Measurements from ENCODE around the gene OPN1MW2. TPM values are rescaled to one million over a fixed set of nuclear protein-coding genes. Genes with fewer than 3 reads are reported as not detected.
"Not testable (repeated sequence)": the region's sequence is repeated elsewhere in the genome, so short reads cannot be mapped to it uniquely, and the experiment has no call there.

The OPN1MW2 gene
- total RNA-seq, 1 experiment from 2014 or later = not detected

DNA sequence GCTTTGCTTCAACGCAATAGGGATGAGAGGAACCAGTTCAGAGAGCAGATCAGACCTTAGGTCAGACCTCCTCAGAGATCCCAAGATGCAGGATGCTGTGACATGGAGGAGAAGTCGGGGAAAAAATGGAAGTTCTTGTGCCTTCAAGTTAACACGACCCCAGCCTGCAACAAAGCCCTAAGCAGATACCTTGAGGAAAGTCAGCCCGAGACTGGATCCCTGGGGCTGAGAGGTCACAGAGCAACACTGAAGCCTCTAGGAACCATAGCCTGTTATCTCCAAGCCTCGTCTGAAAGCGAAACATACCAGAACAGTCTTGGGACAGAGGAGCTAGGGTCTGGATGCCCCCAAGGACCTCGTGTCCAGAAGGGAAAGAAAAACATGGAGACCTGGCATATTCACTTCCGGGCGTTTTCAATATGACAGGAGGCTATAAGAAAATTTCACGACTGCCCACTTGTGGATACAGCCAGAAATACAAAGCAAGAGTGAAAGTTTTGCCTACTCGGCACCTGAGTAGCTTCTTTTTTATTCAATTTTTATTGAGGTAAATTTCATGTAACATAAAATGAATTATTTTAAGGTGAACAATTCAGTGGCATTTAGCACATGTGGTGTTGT lies 19.5 kb downstream of the OPN1MW2 start:
- intact Hi-C loops (cut with micrococcal nuclease; ENCODE audit: unreplicated experiment); BruUV-seq (replicated peaks); POLR2A ChIA-PET; ATAC-seq; H3K27ac ChIP-seq (ENCODE audit: low read length); CTCF ChIA-PET; H3K4me1 ChIP-seq (ENCODE audit: control insufficient read depth, insufficient read depth, low read length); H3K9me3 ChIP-seq (ENCODE audit: control insufficient read depth, insufficient read depth, low read depth, low read length); DNase-seq (ENCODE audit: low read depth, low spot score); H3K4me3 ChIP-seq (ENCODE audit: low read depth in 2 of 2, low read length in 2 of 2); in situ Hi-C loops (cut with HindIII; ENCODE audit: low pct_unique_long_range_greater_than_20kb, low sequenced_read_pairs); H3K27me3 ChIP-seq (ENCODE audit: control insufficient read depth, insufficient read depth, low read length); H3K36me3 ChIP-seq (ENCODE audit: control insufficient read depth, insufficient read depth, low read length): not testable (repeated sequence)

GRCh38 chrX:154239982-154240503 lies 20.5 kb downstream of the OPN1MW2 start:
- ATAC-seq; H3K4me3 ChIP-seq (ENCODE audit: low read depth in 2 of 2, low read length in 2 of 2); H3K4me1 ChIP-seq (ENCODE audit: control insufficient read depth, insufficient read depth, low read length); intact Hi-C loops (cut with micrococcal nuclease; ENCODE audit: unreplicated experiment); in situ Hi-C loops (cut with HindIII; ENCODE audit: low pct_unique_long_range_greater_than_20kb, low sequenced_read_pairs); POLR2A ChIA-PET; H3K36me3 ChIP-seq (ENCODE audit: control insufficient read depth, insufficient read depth, low read length); H3K9me3 ChIP-seq (ENCODE audit: control insufficient read depth, insufficient read depth, low read depth, low read length); BruUV-seq (replicated peaks); H3K27ac ChIP-seq (ENCODE audit: low read length); DNase-seq (ENCODE audit: low read depth, low spot score); CTCF ChIA-PET; H3K27me3 ChIP-seq (ENCODE audit: control insufficient read depth, insufficient read depth, low read length): not testable (repeated sequence)

DNA sequence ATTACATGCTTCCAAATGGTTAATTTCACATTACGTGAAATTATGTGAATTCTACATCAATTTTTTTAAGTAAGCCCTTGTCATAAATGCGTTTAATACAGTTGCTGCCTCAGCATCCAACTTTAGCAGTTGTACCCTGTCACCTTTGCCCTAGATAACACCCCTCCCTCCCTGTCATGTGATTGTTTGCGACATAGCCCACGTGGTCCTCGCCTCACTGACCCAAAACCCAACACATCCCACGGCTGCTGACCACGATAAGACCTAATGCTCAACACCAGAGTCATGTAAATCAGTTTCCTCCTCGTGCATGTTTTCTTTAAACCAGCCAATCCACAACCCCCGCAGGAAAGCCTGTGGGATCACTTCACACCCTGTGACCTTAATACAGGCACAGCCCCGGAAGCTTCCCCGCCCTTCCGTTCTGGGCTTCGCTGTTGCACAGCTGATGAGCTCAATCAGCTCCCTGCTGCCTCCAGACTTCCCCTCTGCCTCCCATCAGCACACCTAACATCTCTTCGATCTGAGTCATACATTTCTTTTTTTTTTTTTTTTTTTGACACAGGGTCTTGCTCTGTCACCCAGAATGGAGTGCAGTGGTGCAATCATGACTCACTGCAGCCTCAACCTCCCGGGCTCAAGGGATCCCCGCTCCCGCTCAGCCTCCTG lies 28.0 kb downstream of the OPN1MW2 start:
- H3K4me1 ChIP-seq (ENCODE audit: control insufficient read depth, insufficient read depth, low read length); CTCF ChIA-PET; H3K27me3 ChIP-seq (ENCODE audit: control insufficient read depth, insufficient read depth, low read length); H3K36me3 ChIP-seq (ENCODE audit: control insufficient read depth, insufficient read depth, low read length); H3K4me3 ChIP-seq (ENCODE audit: low read depth in 2 of 2, low read length in 2 of 2); DNase-seq (ENCODE audit: low read depth, low spot score); POLR2A ChIA-PET; in situ Hi-C loops (cut with HindIII; ENCODE audit: low pct_unique_long_range_greater_than_20kb, low sequenced_read_pairs); BruUV-seq (replicated peaks); intact Hi-C loops (cut with micrococcal nuclease; ENCODE audit: unreplicated experiment); H3K27ac ChIP-seq (ENCODE audit: low read length); H3K9me3 ChIP-seq (ENCODE audit: control insufficient read depth, insufficient read depth, low read depth, low read length): not testable (repeated sequence)
- ATAC-seq = peak; percentile 79

DNA sequence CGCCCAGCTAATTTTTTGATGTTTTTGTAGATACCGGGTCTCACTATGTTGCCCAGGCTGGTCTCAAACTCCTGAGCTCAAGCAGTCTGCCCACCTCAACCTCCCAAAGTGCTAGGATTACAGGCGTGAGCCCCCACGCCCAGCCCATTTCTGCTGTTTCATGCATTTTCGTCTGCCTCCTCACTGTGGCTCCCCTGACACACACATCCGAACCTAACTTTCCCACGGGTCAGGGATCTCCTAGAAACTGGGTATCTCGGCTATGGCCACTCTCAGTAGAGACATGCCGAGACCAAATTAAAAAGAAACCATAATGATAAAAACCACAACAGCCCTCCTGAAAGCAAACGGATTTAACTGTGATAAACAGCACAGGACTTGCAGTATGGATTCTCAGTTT lies 28.5 kb downstream of the OPN1MW2 start:
- CTCF ChIA-PET; DNase-seq (ENCODE audit: low read depth, low spot score); ATAC-seq; POLR2A ChIA-PET; H3K4me1 ChIP-seq (ENCODE audit: control insufficient read depth, insufficient read depth, low read length); H3K9me3 ChIP-seq (ENCODE audit: control insufficient read depth, insufficient read depth, low read depth, low read length); H3K27ac ChIP-seq (ENCODE audit: low read length); H3K27me3 ChIP-seq (ENCODE audit: control insufficient read depth, insufficient read depth, low read length); in situ Hi-C loops (cut with HindIII; ENCODE audit: low pct_unique_long_range_greater_than_20kb, low sequenced_read_pairs); intact Hi-C loops (cut with micrococcal nuclease; ENCODE audit: unreplicated experiment); H3K36me3 ChIP-seq (ENCODE audit: control insufficient read depth, insufficient read depth, low read length); BruUV-seq (replicated peaks); H3K4me3 ChIP-seq (ENCODE audit: low read depth in 2 of 2, low read length in 2 of 2): not testable (repeated sequence)

DNA sequence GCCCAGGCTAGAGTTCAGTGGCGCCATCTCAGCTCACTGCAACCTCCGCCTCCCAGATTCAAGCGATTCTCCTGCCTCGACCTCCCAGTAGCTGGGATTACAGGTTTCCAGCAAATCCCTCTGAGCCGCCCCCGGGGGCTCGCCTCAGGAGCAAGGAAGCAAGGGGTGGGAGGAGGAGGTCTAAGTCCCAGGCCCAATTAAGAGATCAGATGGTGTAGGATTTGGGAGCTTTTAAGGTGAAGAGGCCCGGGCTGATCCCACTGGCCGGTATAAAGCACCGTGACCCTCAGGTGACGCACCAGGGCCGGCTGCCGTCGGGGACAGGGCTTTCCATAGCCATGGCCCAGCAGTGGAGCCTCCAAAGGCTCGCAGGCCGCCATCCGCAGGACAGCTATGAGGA lies 37.7 kb downstream of the OPN1MW2 start, which contains the start of gene OPN1MW3:
OPN1MW3 (plus strand) TSS at position 301 of the 400 bp plus-strand sequence; CDS start at position 339, 38 bp downstream.
- DNase-seq (ENCODE audit: low read depth, low spot score); H3K36me3 ChIP-seq (ENCODE audit: control insufficient read depth, insufficient read depth, low read length); in situ Hi-C loops (cut with HindIII; ENCODE audit: low pct_unique_long_range_greater_than_20kb, low sequenced_read_pairs); intact Hi-C loops (cut with micrococcal nuclease; ENCODE audit: unreplicated experiment); BruUV-seq (replicated peaks); H3K27me3 ChIP-seq (ENCODE audit: control insufficient read depth, insufficient read depth, low read length); H3K27ac ChIP-seq (ENCODE audit: low read length); H3K4me1 ChIP-seq (ENCODE audit: control insufficient read depth, insufficient read depth, low read length); H3K4me3 ChIP-seq (ENCODE audit: low read depth in 2 of 2, low read length in 2 of 2); ATAC-seq; H3K9me3 ChIP-seq (ENCODE audit: control insufficient read depth, insufficient read depth, low read depth, low read length); POLR2A ChIA-PET; CTCF ChIA-PET: not testable (repeated sequence)

GRCh38 chrX:154258711-154259110 lies 39.2 kb downstream of the OPN1MW2 start:
- H3K4me3 ChIP-seq (ENCODE audit: low read depth in 2 of 2, low read length in 2 of 2); POLR2A ChIA-PET; H3K36me3 ChIP-seq (ENCODE audit: control insufficient read depth, insufficient read depth, low read length); H3K9me3 ChIP-seq (ENCODE audit: control insufficient read depth, insufficient read depth, low read depth, low read length); CTCF ChIA-PET; ATAC-seq; H3K27me3 ChIP-seq (ENCODE audit: control insufficient read depth, insufficient read depth, low read length); in situ Hi-C loops (cut with HindIII; ENCODE audit: low pct_unique_long_range_greater_than_20kb, low sequenced_read_pairs); H3K27ac ChIP-seq (ENCODE audit: low read length); H3K4me1 ChIP-seq (ENCODE audit: control insufficient read depth, insufficient read depth, low read length); intact Hi-C loops (cut with micrococcal nuclease; ENCODE audit: unreplicated experiment); DNase-seq (ENCODE audit: low read depth, low spot score); BruUV-seq (replicated peaks): not testable (repeated sequence)

DNA sequence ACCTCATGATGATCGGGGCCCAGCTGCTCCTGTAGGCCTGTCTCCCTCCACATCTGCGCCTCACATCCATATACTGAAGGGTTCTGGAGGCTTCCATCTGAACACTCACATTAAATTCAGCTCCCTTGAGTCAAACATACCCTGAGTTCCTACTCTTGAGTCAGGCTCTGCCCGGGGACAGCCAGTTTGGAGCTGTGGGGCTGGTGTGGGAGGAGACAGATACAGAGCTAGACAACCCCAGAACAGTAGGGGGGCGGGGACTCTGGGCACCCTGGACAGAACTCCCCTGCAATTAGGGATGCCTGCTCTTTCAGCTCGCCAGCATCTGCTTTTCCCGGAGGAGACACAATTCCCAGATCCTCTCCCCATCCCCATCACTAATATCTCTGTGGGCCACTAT lies 43.5 kb downstream of the OPN1MW2 start:
- in situ Hi-C loops (cut with HindIII; ENCODE audit: low pct_unique_long_range_greater_than_20kb, low sequenced_read_pairs); POLR2A ChIA-PET; H3K4me3 ChIP-seq (ENCODE audit: low read depth in 2 of 2, low read length in 2 of 2); H3K36me3 ChIP-seq (ENCODE audit: control insufficient read depth, insufficient read depth, low read length); H3K27ac ChIP-seq (ENCODE audit: low read length); intact Hi-C loops (cut with micrococcal nuclease; ENCODE audit: unreplicated experiment); CTCF ChIA-PET; DNase-seq (ENCODE audit: low read depth, low spot score); H3K4me1 ChIP-seq (ENCODE audit: control insufficient read depth, insufficient read depth, low read length); BruUV-seq (replicated peaks); H3K9me3 ChIP-seq (ENCODE audit: control insufficient read depth, insufficient read depth, low read depth, low read length); H3K27me3 ChIP-seq (ENCODE audit: control insufficient read depth, insufficient read depth, low read length); ATAC-seq: not testable (repeated sequence)
